Head of caudate nucleus (tissue), 42 donors: ENCODE measurements around the gene CDK14.
"Not testable (repeated sequence)": the region's sequence is repeated elsewhere in the genome, so short reads cannot be mapped to it uniquely, and the experiment has no call there.

Experiments used
- DNase-seq, 42 donors: peaks; one replicate each; pipeline versions ENCODE4 v3.0.0 to v3.0.0-alpha.2; 2020 to 2021; ENCODE audit warnings: mixed read lengths in 7 of 42
- intact Hi-C: fragments of 100-400 bp; cut with DNase I; formaldehyde crosslinking; loops from one replicate; pipeline ENCODE4 v1.15.0; 2022

Gene CDK14

DNA sequence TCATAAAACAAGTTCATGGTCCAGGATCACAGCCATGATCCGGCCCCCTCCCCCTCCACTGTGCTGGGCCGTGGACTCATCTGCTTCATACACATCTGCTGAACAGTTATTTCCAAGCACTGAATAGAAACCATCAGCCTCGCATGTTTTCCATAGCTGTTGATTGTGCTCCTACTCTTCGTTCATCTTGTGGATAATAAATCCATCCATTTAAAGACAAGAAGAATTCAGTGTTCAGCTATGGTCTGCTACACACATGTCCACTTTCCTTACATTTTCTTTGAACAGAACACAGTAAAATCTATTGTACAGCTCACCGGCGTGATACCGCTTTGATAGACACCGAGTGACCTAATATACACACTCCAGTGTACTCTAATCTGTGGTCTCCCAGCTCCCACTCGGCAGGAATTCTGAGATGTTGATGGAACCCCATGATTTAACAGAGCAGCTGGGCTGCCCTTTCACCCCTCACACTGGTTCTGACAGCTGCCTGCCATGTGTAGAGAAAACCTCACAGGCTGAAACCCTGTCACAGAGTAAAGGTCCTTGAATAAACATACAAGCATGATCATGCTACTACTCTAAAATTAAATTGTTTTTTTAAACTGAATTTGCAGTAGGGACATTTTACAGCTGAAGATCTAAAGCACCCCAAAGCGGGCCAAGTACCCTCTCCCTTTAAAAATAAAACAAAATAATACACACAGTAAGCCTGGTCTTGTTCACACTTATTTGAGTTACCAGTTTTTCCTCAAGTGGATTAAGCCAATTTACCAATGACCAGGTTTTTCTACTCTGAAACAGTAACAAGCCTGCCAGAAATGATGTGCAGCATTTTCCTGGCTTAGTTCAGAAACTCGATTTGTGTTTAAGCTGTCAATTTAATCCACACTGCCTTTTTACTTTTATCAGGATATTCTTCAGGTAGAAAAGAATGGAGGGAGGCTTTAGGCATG is 573.0 kb downstream of the CDK14 start:
- intact Hi-C loops = no loop called here
- no peak for DNase-seq

DNA sequence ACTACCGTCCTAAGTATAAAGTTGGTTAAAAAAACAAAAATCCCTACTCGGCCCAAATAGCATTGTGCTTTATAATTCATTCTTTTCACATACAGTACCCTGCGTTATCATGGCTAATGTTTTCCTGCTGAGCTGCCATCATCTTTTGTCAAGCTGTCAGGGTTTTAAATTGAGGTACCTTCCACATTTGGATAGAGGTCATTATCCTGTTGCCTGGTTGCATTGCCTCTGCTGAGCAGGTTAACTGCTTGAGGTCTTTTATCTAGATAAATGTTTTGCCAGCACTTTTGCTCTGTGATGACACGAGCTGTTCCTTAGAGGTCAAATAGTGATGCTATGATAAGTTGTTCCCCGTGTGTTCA is 573.7 kb downstream of the CDK14 start:
- DNase-seq = no peak
- intact Hi-C loops = no loop called here

DNA sequence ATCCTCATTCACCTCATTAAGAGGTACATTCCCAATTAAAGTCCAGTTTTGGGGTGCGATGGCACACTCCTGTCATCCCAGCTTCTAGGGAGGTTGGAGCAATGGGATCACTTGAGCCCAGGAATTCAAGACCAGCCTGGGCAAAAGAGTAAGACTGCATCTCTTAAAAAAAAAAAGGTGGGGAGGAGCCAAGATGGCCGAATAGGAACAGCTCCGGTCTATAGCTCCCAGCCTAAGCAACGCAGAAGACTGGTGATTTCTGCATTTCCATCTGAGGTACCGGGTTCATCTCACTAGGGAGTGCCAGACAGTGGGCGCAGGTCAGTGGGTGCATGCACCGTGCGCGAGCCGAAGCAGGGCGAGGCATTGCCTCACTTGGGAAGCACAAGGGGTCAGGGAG is 577.1 kb downstream of the CDK14 start:
- DNase-seq, intact Hi-C loops: not testable (repeated sequence)

DNA sequence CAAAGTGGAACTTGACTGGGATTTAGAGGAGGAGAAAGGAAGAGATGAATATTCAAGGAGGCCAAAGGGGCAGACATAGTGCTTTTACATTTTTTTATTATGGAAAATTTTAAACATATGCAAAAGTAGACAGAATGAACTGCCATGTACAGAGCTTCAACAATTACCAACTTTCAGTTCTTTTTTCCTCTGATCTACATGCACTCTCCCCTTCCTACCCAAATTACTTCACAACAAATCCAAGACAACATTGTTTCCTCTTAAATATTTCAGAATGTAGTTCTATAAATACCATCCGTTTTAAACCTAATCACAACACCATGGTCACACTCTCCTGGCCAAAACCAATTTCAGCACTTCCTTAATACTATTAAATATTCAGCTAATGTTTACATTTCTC is 584.6 kb downstream of the CDK14 start:
- no peak for DNase-seq
- intact Hi-C loops = no loop called here

DNA sequence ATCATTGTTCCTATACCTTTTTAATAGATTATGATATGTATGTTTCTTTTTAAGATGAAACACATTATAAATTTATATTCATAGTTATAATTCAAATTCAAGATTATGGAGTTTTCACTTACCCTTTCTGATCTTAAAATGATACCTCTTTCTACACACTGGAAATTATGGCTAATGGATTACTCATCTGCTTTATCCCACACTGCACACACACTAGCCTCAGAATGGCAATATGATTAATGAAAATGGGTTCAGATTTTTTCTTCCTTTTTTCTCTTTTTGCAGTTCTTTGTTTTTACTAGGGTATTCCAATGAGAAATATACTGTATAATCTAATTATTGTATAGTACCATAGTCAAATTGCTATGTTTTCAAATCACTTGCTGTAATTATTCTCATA is 585.8 kb downstream of the CDK14 start:
- DNase-seq = no peak
- intact Hi-C loops = no loop called here

DNA sequence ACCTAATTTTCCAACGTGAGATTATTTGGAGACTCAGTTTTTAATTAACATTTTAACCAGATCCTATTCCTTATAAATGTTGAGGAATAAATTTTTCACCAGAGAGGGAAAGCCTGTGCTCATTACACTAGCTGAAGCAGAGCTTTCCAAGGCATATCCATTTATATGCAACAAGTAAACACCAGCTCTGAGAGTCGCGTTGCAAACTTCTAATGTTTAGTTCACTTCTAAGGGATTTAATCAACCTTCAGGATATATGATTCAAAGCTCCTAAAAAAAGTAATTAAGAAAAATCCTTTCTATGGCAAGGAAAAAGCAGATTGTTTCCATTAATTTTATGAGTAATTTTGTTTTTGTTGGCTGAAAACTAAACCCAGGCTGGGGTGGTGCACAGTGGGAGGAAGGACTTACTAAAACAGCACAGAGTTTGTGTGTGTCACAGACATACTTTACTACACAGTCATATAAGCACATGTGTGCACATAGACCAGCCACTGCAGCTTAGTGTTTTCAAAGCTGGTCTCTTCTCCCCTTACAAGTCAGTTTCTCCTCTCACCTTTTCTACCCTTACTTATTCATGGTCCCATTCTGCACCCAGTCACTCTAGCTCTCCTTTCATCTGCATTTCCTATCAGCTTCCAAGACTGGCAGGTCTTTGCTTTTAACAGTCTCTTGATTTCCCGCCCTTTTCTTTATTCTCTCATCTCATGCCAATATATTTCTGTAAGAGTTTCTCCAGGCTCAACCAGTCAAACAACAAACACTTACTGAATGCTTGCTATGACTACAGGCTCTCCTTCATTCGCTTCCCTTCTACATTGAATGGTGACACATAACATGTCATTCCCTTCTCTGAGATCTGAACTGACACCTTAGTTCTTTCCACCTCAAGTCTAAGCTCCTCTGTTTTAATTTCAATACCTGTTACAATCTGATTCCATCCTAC is 587.0 kb downstream of the CDK14 start:
- intact Hi-C loops = no loop called here
- DNase-seq = no peak

DNA sequence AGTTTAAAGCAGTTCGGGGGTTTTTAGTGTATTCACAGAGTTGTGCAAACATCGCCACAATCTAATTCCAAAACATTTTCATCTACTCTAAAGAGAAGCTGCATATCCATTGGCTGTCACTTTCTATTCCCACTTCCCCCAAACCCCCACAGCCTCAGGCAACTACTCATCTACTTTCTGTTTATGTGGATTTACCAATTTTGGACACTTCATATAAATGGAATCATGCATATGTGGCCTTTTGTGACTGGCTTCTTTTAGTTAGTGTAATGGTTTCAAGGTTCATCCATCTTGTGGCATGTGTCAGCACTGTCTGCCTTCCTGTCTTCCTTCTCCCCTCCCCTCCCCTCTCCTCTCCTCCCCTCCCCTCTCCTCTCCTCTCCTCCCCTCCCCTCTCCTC is 589.6 kb downstream of the CDK14 start:
- intact Hi-C loops = no loop called here
- no peak for DNase-seq

DNA sequence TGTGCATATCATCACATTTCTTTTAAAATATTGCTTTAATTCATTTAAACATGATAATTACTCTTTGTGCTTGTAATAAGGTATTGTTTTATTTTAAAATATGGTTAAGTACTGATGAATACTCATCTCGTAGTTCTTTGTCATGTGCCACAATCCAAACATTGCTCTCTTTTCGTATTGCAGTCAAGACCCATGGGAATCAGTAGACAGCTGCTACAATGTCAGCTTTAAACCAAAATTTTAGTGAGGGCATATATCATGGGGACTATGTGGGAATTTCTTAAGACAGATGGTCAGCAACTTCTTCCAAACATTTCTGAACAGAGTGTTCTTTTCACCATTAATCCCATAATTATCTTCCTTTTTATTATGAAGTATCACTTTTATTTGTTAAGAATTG is 590.9 kb downstream of the CDK14 start:
- DNase-seq = no peak

DNA sequence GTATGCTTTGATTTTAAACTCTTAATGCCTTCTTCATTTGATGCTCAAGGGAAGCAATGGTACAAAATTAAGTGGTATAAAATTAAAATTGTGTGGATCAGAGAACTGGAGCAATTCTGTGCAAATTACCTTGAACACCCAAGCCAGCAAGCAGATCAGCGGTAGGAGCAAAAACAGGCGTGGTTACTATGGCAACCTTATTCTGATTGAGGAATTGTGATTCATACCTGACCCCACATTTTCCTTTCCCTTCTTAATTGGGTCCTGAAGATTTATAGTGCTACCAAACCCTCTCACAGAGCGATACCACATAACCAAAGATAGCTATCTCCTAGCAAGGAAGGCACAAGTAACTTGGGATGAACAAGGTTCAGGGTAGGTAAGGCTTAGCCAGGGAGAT is 595.6 kb downstream of the CDK14 start:
- intact Hi-C loops = no loop called here
- peak in 24 of 42 donors; percentile 4 to 70 (median 28) for DNase-seq

More for the DNA sequence above, 590.9 kb downstream of the CDK14 start:
- intact Hi-C loops = no loop called here

DNA sequence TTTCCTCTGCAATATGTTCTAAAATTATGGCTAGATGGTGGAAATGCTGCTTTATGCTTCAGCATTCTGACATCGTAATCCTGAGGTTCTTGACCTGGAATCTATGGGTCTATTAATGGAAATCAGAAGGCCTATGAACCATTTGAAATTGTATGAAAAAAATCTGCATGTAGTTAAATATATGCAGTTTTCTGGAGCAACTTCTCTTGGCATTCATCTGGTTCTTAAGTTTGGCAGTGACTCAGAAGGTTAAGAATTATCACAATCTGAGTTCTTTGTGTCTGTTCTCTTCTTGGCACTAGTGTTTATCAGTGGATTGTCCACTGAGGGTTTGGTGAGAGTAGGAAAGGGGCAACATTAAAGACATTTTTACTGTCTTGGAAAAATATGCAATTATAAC is 597.0 kb downstream of the CDK14 start:
- intact Hi-C loops = no loop called here
- no peak for DNase-seq

DNA sequence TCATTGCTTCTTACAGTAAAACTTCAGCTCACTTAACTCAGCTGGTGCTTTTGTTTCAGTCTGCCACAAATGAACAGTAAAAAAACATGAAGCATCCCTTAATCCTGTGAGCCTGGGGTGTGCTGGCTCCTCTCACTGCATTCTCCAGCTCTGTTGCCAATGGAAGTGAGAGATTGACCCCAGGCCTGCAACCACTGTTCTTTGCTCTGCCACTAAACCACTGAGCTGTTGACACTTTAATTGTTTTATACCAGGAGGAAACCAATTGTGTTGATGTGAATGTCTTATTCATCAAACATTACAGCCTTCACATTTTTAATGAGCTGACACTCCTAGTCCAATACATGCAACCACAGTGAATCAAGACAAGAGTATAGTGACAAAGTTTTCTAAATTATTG is 598.7 kb downstream of the CDK14 start:
- intact Hi-C loops = no loop called here

DNA sequence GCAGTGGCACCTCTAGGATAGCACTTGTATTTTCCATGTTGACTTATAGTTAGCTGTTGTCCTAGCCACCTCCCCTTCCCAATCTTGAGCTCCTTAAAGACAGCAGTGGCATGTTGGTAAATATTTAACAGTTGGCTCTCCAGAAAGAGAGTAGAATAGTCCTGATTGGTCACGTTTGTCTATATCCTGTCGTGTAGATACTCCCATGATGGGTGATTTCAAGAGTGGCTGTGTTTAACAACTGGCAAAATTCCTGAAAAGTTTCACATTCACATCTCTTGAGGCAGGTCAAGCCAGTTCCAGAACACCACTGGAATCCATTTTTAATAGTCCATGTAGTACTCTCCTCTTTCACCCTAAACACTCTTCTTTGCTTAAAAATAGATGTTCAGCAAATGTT is 599.9 kb downstream of the CDK14 start:
- intact Hi-C loops = no loop called here
- DNase-seq = no peak

More for the DNA sequence above, 598.7 kb downstream of the CDK14 start:
- no peak for DNase-seq

DNA sequence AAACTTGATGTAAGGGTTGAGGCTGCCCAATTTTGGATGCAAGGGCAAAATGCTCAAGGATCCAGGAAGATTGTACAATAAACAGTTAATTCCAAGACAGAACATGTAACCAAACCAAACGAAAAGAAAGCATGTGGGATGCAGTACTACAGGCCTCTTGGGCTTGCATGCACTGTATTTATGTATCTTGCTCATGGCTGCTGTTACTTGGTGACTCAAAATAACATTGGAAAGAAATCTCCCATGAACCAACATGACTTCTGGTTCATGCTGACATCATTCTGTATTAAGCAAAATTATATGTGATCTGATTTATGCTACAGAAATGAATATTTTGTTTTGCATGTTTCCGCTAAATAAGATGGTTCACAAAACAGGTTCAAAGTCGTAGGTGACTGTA is 602.2 kb downstream of the CDK14 start:
- intact Hi-C loops = no loop called here
- no peak for DNase-seq

DNA sequence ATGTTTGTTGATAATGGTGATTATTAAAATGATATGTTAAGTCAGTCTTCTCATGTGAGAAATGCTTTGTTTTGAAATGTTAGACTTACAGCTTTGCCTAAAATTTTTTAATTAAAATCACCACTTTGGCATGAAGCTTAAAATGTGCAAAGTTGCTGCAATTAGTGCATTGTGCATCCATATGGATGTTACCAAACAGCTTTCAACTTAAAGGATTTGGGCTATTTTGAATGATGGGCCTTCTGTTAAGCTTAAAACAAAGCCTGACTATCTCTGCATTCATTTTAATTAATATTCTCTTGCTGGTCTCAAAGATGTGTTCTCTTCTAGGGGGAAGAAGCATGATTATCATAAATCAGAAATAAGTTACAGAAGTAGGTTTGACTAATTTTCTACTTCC is 603.5 kb downstream of the CDK14 start:
- intact Hi-C loops = no loop called here

DNA sequence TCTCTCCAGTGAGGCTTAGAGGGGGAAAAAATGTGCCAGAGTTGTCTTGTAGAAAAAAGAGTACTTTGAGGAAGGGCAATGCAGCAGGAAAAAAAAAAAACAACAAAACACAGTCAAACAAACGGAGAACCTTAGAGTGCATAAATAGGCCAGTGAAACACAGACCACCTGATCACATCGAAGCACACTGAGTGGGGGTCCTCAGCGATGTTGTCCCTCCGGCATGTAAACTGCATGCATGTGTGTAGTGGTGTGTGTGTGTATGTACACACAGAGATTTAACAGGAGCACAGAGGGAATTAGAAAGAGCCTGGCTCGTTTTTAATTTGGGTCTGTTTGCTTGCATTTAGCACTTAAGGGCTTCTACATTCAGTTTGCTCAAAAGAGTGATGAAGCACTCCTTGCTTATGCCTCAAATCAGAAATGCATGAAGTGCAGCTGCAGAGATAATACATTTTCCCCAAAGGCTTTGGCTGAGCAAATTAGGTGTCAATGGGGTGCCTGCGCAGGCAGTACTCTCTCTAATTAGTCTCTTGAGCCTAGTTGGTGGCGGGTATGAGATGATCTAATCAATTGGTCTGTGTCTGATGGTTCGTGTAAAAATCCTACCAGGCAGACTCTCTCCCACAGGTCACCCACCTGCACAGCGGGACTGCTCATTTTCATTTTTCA is 605.5 kb downstream of the CDK14 start:
- intact Hi-C loops = no loop called here
- peak in 1 of 42 donors; percentile 6 for DNase-seq

More for the DNA sequence above, 603.5 kb downstream of the CDK14 start:
- no peak for DNase-seq

DNA sequence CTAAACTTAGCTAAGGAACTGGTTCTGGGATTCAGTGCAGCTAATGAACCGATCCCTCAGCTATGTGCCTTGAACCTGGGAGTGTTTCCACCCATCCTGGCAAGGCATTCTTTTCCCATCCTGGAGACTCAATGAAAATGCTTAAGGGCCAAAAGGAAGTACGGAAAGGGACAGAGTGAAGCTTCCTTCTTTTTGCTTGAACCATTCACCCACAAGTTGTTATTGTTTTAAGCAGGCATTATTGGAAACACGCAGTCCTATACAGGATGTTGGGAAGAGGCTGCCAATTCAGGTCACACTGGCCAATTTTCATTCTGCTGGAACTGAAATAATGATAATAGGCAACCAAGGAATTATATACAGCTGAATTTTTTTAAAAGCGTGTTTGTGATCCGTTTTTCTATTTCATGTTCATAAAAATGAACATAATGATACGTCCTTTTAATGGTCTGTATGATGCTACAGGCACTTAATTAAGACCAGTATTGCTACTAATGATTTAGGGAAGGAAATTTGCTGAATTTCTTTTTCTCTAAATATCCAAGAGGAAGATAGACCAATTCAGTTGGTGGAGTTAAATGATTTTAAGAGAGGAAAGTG is 610.3 kb downstream of the CDK14 start:
- DNase-seq = no peak
- intact Hi-C loops = no loop called here

DNA sequence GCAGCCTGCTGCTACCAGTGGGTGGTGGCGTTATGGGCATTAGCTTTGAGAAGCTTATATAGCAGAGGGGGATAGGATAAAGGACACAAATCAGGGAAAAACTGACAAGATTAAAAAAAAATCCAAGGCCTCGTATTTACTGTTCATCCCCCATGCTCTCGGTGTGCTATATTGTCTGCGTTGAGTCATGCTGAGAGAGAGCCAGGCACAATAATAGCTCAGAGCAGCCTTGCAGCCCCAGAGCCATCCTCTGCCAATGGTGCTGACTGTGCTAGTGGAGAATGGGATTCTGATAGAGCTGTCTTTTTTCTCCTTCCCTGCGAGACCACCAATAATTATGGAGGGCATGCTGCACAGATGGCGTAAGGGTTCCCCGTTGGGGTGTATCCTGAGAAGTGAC is 616.5 kb downstream of the CDK14 start:
- no peak for DNase-seq
- intact Hi-C loops = no loop called here

DNA sequence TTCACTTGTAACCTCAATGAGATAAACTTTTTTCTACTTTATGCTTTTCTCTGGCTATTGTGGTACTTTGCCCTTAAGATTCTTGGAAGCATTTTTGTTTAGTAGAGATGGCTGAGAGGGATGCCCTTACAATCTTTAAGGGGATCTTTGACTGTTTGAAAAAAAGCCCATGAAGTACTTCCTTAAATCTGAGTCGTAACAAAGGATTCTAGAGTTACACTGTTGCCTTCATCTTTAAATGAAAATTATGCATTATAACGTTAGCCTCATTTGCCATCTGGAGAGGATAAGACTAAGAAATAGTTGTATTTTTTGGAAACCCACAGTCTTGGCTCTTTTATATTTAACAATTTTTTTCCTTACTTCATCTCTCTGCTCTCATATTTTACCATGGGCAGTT is 630.3 kb downstream of the CDK14 start:
- DNase-seq = no peak
- intact Hi-C loops = no loop called here

DNA sequence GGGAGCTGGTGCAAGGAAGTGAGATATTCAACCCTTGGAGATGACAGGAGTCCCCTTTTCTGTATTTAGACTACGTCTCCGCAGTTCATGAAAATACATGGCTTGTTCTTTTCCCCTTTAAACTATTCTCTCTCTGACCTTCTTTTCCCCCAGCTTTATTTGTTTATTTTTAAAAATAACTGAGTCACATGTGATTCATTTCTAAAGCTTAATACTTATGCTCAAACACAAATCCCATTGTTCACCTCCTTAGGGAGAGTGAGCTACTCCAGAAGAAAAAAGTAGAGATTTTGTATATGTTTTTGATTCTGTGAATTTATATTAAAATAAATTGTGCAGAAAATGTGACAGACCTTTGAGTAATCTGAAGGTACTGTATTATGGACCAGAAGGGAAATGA is 632.2 kb downstream of the CDK14 start:
- no peak for DNase-seq
- intact Hi-C loops = no loop called here
